DND-41 (cell line): ENCODE data around the gene SPIC.

ENCODE experiments used
- CTCF ChIP-seq: IDR thresholded peaks from 2 replicates; pipeline ENCODE4 v1.5.1; 2012; ENCODE audit warnings: borderline replicate concordance, low read length, moderate library complexity, mild to moderate bottlenecking; ENCODE audit not compliant: poor library complexity, severe bottlenecking; ENCODE audit errors: extremely low read depth
- EZH2 ChIP-seq: IDR thresholded peaks from 3 replicates; pipeline ENCODE4 v1.6.1; 2012; ENCODE audit warnings: borderline replicate concordance, low read depth, mild to moderate bottlenecking, moderate library complexity, low read length, inconsistent platforms; ENCODE audit not compliant: severe bottlenecking

DNA sequence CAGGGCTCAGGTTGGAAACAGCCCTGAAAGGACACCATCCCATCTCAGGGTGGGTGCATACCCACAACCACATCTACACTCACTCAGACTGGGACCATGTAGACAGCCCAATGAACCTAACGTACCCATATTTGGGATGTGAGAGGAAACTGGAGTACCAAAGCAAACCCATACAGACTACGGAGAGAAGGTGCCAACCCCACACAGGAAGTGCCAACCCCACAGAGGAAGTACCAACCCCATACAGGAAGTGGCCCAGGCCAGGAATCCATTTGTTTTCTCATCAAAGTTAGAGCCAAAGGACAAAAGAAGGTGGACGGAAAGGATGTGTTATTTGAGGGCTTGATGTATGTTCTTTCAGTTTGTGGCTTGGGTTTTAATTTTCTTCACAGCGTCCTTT is 19.5 kb upstream of the SPIC start:
- TF ChIP-seq CTCF (no peak), EZH2 (no peak)
